IMR-90 (cell line): ENCODE data around the gene JMJD6. TPM values are rescaled to one million over a fixed set of nuclear protein-coding genes. Genes with fewer than 3 reads are reported as not detected.
"Not testable (repeated sequence)": the region's sequence is repeated elsewhere in the genome, so short reads cannot be mapped to it uniquely, and the experiment has no call there.

ENCODE experiments used
- ATAC-seq: fragments of 200-7000 bp; cut with Tn5 transposase; 2 replicates; pipeline ENCODE4 v1.9.1; 2020; ENCODE audit warnings: low read depth, mild to moderate bottlenecking, moderate library complexity
- BruUV-seq: library from RNA; stranded (reverse); fragments of 400-500 nt; replicated peaks from 2 replicates; lab custom pipeline; 2021; lab: Mats Ljungman, UMichigan
- CTCF ChIA-PET: fragments of 300-600 bp; formaldehyde crosslinking; extraction: SDS; loops from one replicate; lab custom pipeline; 2021; ENCODE audit warnings: antibody characterized with exemption; lab: Yijun Ruan, JAX
- POLR2A ChIA-PET: fragments of 300-600 bp; sonication (Branson Sonifier 250); formaldehyde crosslinking; loops from one replicate; lab custom pipeline; 2022; ENCODE audit warnings: antibody characterized with exemption; ENCODE audit not compliant: unreplicated experiment; lab: Charles Lee
- DNase-seq: peaks from one replicate; pipeline ENCODE4 v3.0.0; 2013
- H2AFZ ChIP-seq: replicated peaks from 2 replicates; pipeline ENCODE3; 2013; ENCODE audit warnings: low read length, mild to moderate bottlenecking; ENCODE audit not compliant: poor library complexity
- H2AK5ac ChIP-seq: 2 replicates; pipeline ENCODE4 v1.6.1; 2013; ENCODE audit warnings: low read depth, low read length, inconsistent platforms
- H2AK9ac ChIP-seq: replicated peaks from 2 replicates; pipeline ENCODE3; 2013; ENCODE audit warnings: mild to moderate bottlenecking, low read depth, low read length, moderate library complexity; ENCODE audit not compliant: poor library complexity
- H2BK120ac ChIP-seq: 2 replicates; pipeline ENCODE4 v1.6.1; 2013; ENCODE audit warnings: low read depth, low read length, inconsistent platforms
- H2BK15ac ChIP-seq: 3 replicates; pipeline ENCODE4 v1.6.1; 2013; ENCODE audit warnings: low read depth, low read length, inconsistent platforms
- H2BK20ac ChIP-seq: 2 replicates; pipeline ENCODE4 v1.6.1; 2013; ENCODE audit warnings: low read depth, mild to moderate bottlenecking, inconsistent platforms, low read length, moderate library complexity
- H2BK5ac ChIP-seq: 2 replicates; pipeline ENCODE4 v1.6.1; 2013; ENCODE audit warnings: mild to moderate bottlenecking, low read depth, low read length, inconsistent platforms; ENCODE audit not compliant: poor library complexity, severe bottlenecking
- H3K14ac ChIP-seq: replicated peaks from 2 replicates; pipeline ENCODE4 v1.6.1; 2013; ENCODE audit warnings: low read depth, low read length, inconsistent platforms
- H3K18ac ChIP-seq: 2 replicates; pipeline ENCODE4 v1.6.1; 2013; ENCODE audit warnings: low read depth, low read length, control low read depth
- H3K23ac ChIP-seq: 2 replicates; pipeline ENCODE4 v1.6.1; 2013; ENCODE audit warnings: low read depth, low read length, inconsistent platforms
- H3K27ac ChIP-seq: 2 replicates; pipeline ENCODE4 v1.5.1; 2013; ENCODE audit warnings: mild to moderate bottlenecking, control low read depth, low read length; ENCODE audit not compliant: insufficient read depth
- H3K27me3 ChIP-seq: 2 replicates; pipeline ENCODE4 v1.6.1; 2013; ENCODE audit warnings: low read length; ENCODE audit not compliant: control insufficient read depth, insufficient read depth
- H3K36me3 ChIP-seq: 2 replicates; pipeline ENCODE4 v1.6.1; 2013; ENCODE audit warnings: low read length, mixed read lengths; ENCODE audit not compliant: control insufficient read depth, insufficient read depth
- H3K4ac ChIP-seq: 2 replicates; pipeline ENCODE4 v1.6.1; 2013; ENCODE audit warnings: low read depth, low read length, inconsistent platforms
- H3K4me1 ChIP-seq: 2 replicates; pipeline ENCODE4 v1.6.1; 2013; ENCODE audit warnings: low read length, mixed read lengths; ENCODE audit not compliant: control insufficient read depth, insufficient read depth
- H3K4me2 ChIP-seq: 2 replicates; pipeline ENCODE4 v1.6.1; 2013; ENCODE audit warnings: low read depth, mild to moderate bottlenecking, control low read depth, low read length, moderate library complexity
- H3K4me3 ChIP-seq: 2 replicates; pipeline ENCODE4 v1.5.1; 2013; ENCODE audit warnings: low read depth, mild to moderate bottlenecking, control low read depth, low read length, moderate library complexity; ENCODE audit not compliant: insufficient read depth
- H3K56ac ChIP-seq: 2 replicates; pipeline ENCODE4 v1.6.1; 2013; ENCODE audit warnings: low read length, inconsistent platforms; ENCODE audit not compliant: insufficient read depth; ENCODE audit errors: extremely low read depth
- H3K79me1 ChIP-seq, 2 experiments: 2 replicates each; pipeline ENCODE4 v1.6.1; 2013; ENCODE audit warnings: low read length in 2 of 2, inconsistent platforms in 1 of 2, low read depth in 1 of 2
- H3K9ac ChIP-seq: 2 replicates; pipeline ENCODE4 v1.6.1; 2013; ENCODE audit warnings: low read depth, low read length, control low read depth
- H3K9me1 ChIP-seq: 2 replicates; pipeline ENCODE4 v1.6.1; 2013; ENCODE audit warnings: low read length, inconsistent platforms; ENCODE audit not compliant: insufficient read depth
- H3K9me3 ChIP-seq: 2 replicates; pipeline ENCODE4 v1.6.1; 2013; ENCODE audit warnings: low read length; ENCODE audit not compliant: control insufficient read depth, insufficient read depth
- H4K20me1 ChIP-seq: 2 replicates; pipeline ENCODE4 v1.6.1; 2013; ENCODE audit warnings: low read length, inconsistent platforms; ENCODE audit not compliant: insufficient read depth
- H4K5ac ChIP-seq: 2 replicates; pipeline ENCODE4 v1.6.1; 2013; ENCODE audit warnings: mild to moderate bottlenecking, low read depth, low read length, control low read depth
- H4K8ac ChIP-seq, 2 experiments: 2 replicates each; pipeline ENCODE4 v1.6.1; 2013; ENCODE audit warnings: low read depth in 2 of 2, low read length in 2 of 2, control low read depth in 1 of 2, inconsistent platforms in 1 of 2
- H4K91ac ChIP-seq: 2 replicates; pipeline ENCODE4 v1.6.1; 2013; ENCODE audit warnings: low read depth, low read length, inconsistent platforms; ENCODE audit not compliant: insufficient read depth
- BHLHE40 ChIP-seq: fragments of 150-350 bp; IDR thresholded peaks from 2 replicates; pipeline ENCODE4 v1.6.1; 2016; ENCODE audit warnings: mild to moderate bottlenecking, low read depth, low read length
- MXI1 ChIP-seq: IDR thresholded peaks from 2 replicates; pipeline ENCODE4 v1.6.1; 2012; ENCODE audit warnings: low read depth, mild to moderate bottlenecking, low read length, moderate library complexity, borderline replicate concordance
- POLR2A ChIP-seq: IDR thresholded peaks from 2 replicates; pipeline ENCODE4 v1.6.1; 2012; ENCODE audit warnings: mild to moderate bottlenecking, low read depth, low read length
- WGBS, 2 experiments: methylation state at CpG; one replicate each; pipeline versions ENCODE4 v1.1.5 to v1.1.7; 2013; ENCODE audit warnings: missing lambda C conversion rate in 2 of 2; ENCODE audit not compliant: insufficient read length in 1 of 2; ENCODE audit errors: extremely low coverage in 2 of 2; 5-methylcytosine and 5-hydroxymethylcytosine counted together
- dilution Hi-C: fragments of 300-500 bp; cut with HindIII; formaldehyde crosslinking; loops from one replicate; pipeline ENCODE4 v1.14.3; 2018; ENCODE audit warnings: low sequenced_read_pairs; ENCODE audit not compliant: unreplicated experiment
- in situ Hi-C: fragments of 300-500 bp; cut with MboI; formaldehyde crosslinking; loops from 3 replicates; pipeline ENCODE4 v1.14.3; 2019; ENCODE audit warnings: low sequenced_read_pairs, inconsistent platforms, mixed read lengths
- intact Hi-C: fragments of 100-400 bp; cut with micrococcal nuclease; formaldehyde crosslinking; loops from 2 replicates; pipeline ENCODE4 v1.10.0; 2022
- polyA plus RNA-seq, 3 experiments: library from polyadenylated mRNA; depleted of rRNA; stranded (reverse); fragments of >200 nt; gene quantifications; 2 replicates each; pipeline ENCODE4 v1.2.3, GENCODE V29; 2012; ENCODE audit warnings: low replicate concordance in 1 of 3
- total RNA-seq: library from RNA; depleted of rRNA; stranded (reverse); fragments of >200 nt; gene quantifications from 2 replicates; pipeline ENCODE4 v1.2.3, GENCODE V29; 2012

The JMJD6 gene
- total and polyA plus RNA-seq, 2 of the 4 experiments (the other 2 are of a cell fraction): 24.4 to 33.7 TPM

- H3K9me3 ChIP-seq, in situ Hi-C loops, ATAC-seq, BruUV-seq, DNase-seq, CTCF ChIA-PET, H3K27me3 ChIP-seq, dilution Hi-C loops, POLR2A ChIA-PET: not testable (repeated sequence)
- H2AK9ac ChIP-seq: peak overlapping the region; percentile 99
- H3K9ac ChIP-seq: peak overlapping the region; percentile 86
- peak overlapping the region; percentile 60; the same call in 1 of the 3 replicates for H2BK15ac ChIP-seq
- peak overlapping the region; percentile 98 for H3K4ac ChIP-seq
- peak overlapping the region; percentile 94 for H2BK120ac ChIP-seq
- H3K27ac ChIP-seq: peak overlapping the region; percentile 90
- intact Hi-C loops: loop anchor here (1.0 to 2.0 kb wide), 3 partner anchors 22 to 187 kb away; no protein-coding TSS in a partner anchor
- peaks cover 66% of the 10 kb centered on the region for H4K20me1 ChIP-seq
- H4K91ac ChIP-seq: peak overlapping the region; percentile 98
- H3K14ac ChIP-seq: peak overlapping the region; percentile 99
- H3K79me1 ChIP-seq: peaks cover 20 to 85% of the 10 kb centered on the region in 2 experiments; a peak in 3 of 4 replicates
- peak overlapping the region; percentile 87 for H3K4me2 ChIP-seq
- H2BK20ac ChIP-seq: peak overlapping the region; percentile 36; the same call in 1 of the 2 replicates
- H4K8ac ChIP-seq: peak overlapping the region; percentile 49 to 89
- peak overlapping the region; percentile 73 for H3K18ac ChIP-seq
- H3K56ac ChIP-seq: peak overlapping the region; percentile 96
- peaks cover 22% of the 10 kb centered on the region for H3K9me1 ChIP-seq
- peak overlapping the region; percentile 92 for H2BK5ac ChIP-seq
- peaks cover 19% of the 10 kb centered on the region for H3K36me3 ChIP-seq
- H3K23ac ChIP-seq: peak overlapping the region; percentile 98
- peak overlapping the region; percentile 75 for H2AFZ ChIP-seq
- TF ChIP-seq POLR2A: peak; percentile 76; the same call in 1 of the 2 replicates
- TF ChIP-seq MXI1: 0 out of 2 replicates have a peak, but pooled peaks have one; percentile 58
- peak; percentile 65 for TF ChIP-seq BHLHE40
- peak overlapping the region; percentile 67 for H4K5ac ChIP-seq
- H3K4me1 ChIP-seq: peaks cover 29% of the 10 kb centered on the region
- H3K4me3 ChIP-seq: peak overlapping the region; percentile 58
- H2AK5ac ChIP-seq: peak overlapping the region; percentile 81
- 0% methylated on average over 1 of the region's 79 CpGs; no CpG with 5 or more reads in 1 of the 2 experiments for WGBS, 2 experiments
Measured at GRCh38 chr17:76709951-76710862, 16.2 kb downstream of the JMJD6 start.
